HL-60/S4 (cell line): ENCODE measurements around the gene IMMP2L.
"Not testable (repeated sequence)": the region's sequence is repeated elsewhere in the genome, so short reads cannot be mapped to it uniquely, and the experiment has no call there.

Experiments used
- in situ Hi-C: fragments of 300-500 bp; cut with MboI; formaldehyde crosslinking; loops from 2 replicates; pipeline ENCODE4 v1.14.3; 2022; ENCODE audit warnings: low sequenced_read_pairs

IMMP2L gene

DNA sequence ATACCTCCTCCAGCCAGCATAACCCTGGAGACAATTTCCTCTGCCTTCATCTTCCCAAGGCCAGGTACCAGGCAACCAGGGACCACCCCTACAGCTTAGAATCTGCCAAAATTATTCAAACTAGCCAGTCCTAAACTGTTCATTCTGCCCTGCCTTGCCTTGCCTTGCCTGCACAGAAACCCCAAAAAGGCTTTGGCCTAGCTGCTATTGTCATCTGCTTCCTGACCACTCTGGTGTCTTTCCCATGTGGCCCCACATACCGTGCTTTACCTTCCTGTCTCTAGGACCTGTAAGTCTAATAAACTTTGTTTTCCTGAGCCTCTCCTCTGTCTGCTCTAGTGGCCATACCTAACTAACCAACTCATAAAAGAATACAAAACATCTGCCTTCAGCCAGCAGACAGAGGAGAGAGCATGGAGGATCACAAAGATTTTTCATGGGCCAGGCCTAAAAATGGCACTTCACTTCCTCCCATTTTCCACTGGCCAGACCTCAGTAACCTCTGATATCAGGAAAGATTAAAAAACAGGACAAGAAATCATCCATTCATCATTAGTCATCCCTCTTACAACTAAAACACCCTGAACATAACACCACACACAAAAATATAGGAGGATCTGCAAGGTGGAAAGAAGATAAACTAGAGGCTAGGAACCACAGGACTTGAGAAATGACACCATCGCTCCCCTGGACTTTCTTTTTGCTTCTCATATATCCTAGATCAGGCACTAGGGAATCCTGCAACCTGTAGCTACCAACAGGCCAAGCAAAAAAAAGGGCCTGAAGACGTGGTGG, 51.5 kb downstream of the IMMP2L start:
- in situ Hi-C loops = no loop called here

DNA sequence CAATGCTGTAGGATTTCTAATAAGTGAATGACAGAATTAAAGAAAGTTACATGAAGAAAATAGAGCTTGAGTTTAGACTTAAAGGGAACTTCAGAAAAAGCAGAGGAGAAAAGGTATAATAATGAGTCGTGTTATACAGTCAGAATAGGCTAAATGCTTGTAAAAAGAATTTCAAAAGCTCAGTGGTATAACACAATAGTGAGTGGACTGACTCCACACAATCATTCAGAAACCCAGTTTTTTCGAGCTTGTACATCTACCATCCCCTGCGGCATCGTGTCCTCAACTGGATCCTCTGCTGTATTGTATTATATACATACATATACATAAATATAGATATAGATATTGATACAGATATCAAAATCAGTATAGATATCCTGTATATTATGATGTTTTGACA, 52.2 kb downstream of the IMMP2L start:
- in situ Hi-C loops = no loop called here

DNA sequence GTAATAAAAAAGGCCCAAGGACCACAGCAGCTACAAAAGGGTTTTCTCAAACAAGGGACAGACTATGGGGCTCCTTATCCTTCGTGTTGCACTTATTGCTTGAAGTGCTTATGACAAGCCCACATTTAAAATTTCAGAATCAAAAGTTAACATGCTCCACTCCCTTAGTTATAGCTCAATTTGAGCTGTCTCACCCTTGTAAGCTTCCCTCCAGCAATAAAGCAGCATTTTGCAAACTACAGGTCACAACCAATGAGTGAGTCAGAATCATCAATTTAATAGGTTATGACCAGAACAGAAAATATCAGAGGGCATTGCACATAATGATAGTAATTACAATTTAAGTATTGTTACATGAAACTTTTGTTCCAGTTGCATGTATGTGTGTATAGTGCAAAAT, 53.0 kb downstream of the IMMP2L start:
- in situ Hi-C loops = no loop called here

DNA sequence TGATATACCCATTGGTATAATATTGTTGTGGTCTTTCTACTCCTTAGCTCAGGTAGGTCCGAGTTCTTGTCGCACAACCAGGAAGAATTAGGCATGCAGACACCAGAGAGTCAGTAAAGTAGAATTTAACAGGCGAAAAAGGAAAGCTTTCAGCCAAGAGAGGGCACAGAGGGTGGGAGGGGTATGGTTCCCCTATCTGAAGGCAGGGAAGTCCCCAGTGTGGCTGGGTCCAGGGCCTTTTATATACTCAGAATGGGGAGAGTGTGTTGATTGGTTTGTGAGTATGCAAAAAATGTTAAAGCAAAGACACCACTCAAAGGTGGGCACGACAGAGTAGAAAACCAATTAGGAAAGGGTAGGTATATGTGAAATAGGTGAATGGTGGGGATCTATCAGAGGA, 53.9 kb downstream of the IMMP2L start:
- in situ Hi-C loops = no loop called here

- in situ Hi-C loops = not testable (repeated sequence)
These were observed 56.9 kb downstream of the IMMP2L start for GRCh38 chr7:111505422-111505821.

DNA sequence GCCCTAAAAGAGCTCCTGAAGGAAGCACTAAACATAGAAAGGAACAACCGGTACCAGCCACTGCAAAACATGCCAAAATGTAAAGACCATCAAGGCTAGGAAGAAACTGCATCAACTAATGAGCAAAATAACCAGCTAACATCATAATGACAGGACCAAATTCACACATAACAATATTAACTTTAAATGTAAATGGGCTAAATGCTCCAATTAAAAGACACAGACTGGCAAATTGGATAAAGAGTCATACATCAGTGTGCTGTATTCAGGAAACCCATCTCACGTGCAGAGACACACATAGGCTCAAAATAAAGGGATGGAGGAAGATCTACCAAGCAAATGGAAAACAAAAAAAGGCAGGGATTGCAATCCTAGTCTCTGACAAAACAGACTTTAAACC, 60.5 kb downstream of the IMMP2L start:
- in situ Hi-C loops = not testable (repeated sequence)

DNA sequence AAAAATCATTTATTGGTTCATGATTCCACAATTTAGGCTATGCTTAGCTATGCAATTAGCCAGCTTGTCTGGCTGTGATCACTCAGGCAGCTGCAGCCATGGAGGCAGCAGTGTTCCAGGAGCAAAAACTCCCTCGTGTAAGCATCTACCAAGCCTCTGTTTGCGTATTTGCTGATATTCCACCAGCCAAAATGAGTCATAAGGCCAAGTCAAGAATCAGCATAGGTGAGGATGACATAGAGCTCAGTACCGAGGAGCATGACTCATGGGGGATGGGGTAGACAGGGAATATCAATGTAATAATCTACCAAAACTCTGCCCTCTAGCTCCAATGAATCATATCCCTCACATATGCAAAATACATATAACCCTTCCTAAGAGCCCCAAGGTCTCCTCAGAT, 63.3 kb downstream of the IMMP2L start:
- in situ Hi-C loops = no loop called here

DNA sequence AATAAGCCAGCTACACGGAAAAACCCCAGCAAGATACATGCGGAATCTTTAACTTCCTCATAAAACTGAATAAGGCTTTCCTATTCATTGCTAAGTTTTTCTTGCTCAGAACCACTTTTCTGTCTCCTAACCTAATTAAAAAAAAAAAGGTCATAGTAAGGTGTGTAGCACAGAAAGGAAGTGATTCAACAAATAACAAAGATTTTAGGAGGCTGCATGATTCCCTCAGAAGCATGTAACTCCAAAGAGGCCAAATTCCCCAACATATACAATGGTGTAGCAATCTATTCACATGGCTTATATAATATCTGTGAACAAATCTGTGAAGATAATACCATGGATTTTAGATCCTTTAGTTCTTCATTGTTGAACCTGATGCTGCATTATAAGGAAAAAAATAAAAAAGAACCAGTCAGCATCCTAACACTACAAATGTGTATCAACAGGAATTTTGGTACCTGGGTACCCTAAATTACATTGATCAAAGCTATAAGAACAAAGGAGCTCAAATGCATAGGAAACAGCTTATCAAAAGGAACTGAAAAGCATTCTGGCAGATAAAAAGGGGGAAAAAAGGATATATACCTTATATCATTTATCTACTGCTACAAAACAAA, 63.8 kb downstream of the IMMP2L start:
- in situ Hi-C loops = no loop called here

DNA sequence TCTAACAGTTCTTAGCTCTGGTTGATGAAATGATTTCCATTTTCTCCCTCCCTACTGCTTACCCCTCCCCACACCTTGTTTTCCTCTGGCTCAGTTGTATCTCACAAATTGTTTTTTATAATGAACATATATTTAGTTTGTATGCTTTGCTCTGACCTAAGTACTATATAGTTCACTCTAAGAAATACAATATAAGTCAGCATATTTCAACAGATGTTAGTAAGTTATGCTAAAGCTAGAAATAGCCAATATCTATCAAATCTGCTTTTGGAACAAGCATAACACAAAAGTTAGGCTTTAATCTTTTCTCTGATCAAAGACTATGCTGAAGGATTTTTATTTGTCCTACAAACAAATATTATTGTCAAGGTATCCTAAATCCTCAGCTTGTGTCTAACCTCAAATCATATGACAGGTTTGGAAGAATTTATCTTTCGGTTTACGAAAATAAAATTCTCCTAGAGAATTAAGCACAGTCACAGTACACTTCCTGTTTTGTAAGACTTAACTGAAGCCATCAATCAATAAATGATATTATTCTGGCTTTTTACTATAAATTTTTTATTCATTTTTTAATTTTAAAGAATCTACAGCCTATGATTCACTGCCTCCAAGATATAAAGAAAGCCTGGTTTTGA, 67.0 kb downstream of the IMMP2L start:
- in situ Hi-C loops = no loop called here

DNA sequence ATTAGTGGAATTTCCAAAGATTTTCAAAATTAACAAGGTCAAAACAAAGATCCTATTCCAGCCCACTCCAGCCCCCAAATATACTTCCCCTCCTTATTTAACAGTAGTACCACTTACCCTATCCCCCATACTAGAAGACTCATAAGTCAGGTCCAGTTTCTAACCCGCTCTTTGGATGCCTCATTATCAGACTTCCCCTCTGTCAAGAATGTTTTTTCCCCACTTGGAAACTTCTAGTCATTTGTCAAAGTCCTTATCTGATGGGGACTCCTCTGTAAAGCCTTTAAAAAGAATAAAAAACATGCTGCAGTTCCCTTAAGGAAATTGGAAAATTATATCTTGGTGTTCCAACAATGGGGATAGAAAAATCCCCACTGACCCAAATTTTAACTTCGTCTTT, 70.1 kb downstream of the IMMP2L start:
- in situ Hi-C loops = no loop called here

DNA sequence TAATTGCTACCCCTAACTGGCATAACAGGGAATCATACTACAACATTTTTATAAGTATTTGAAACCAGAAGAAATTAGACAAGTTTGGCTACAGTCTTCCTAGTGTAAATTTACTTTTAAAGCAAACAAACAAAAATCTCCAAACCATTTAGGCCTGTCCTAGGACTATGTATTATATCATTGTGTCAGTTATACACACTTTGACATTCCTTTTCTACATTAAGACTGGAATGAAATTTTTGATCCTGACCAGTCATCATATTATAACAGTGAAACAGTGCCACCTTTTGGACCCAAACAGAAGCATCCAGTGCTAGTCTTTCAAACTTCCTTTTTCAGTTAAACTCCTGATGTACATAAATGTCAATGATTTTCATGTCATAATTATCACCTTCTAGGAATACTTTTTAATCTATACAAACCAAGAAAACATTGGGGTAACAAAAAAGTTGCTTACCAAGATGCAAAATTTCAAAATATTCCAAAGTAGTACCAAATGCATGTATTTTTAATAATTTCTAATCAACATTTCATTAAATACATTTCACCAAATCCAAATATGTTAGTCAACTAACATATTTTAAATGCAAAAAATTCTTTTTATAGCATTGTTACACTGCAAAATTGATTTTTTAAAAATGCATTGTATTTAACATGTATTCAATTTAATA, 75.7 kb downstream of the IMMP2L start:
- in situ Hi-C loops = no loop called here

DNA sequence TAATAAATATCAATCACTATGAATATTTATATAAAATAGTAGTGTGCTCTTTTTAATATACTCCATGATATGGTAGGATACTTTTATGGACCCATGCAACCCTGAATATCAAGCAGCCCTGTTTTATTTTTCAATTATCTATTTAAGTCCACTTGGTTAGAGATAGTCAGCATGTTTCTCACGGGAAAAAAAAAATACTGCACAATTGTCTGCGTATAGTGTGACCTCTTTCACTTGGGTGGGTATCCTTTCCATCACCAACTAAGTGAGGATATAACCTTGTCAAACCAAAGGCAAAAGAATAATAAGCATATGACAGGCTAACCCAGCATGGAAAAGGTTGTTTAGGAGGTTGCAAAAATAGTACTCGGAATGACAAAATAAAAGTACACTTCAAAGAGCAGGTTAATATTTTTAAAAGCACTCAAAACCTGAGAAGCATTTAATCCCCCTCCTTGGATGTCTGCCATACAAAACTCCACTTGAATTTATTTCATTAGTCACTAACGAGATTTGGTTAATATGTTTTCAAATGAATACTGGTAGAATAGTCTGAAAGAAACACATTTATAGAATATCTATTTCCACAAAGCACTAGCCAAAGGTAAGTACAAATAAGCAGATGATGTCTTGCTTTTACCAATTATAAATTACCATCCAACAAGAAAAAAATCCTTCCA, 76.5 kb downstream of the IMMP2L start:
- in situ Hi-C loops = no loop called here

GRCh38 chr7:111483078-111483477, 79.2 kb downstream of the IMMP2L start:
- in situ Hi-C loops = no loop called here

DNA sequence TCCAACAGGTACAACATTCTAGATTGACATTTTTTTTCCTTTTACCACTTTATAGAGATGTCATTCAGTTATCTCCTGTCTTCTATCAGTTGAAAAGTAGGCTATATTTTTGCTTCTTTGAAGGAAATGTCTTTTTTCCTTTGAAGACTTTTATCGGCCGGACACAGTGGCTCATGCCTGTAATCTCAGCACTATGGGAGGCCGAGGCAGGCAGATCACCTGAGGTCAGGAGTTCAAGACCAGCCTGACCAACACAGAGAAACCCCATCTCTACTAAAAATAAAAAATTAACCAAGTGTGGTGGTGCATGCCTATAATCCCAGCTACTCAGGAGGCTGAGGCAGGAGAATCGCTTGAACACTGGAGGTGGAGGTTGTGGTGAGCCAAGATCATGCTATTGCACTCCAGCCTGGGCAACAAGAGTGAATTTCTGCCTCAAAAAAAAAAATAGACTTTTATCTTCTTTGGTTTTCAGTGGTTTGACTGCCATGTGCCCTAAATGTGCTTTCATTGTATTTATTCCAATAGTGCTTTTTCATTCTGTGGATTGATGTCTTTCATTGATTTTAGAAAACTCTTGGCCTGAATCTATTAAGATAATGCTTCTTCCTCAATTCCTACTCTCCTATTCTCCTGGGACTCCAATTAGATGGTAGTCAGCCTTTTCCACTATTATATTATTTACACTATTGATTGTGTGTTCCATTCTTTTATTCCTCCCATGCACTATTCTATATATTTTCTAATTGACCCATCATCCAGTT, 84.6 kb downstream of the IMMP2L start:
- in situ Hi-C loops = no loop called here

- in situ Hi-C loops = no loop called here
These were observed 85.6 kb downstream of the IMMP2L start for GRCh38 chr7:111476586-111477293.

GRCh38 chr7:111475959-111476358, 86.3 kb downstream of the IMMP2L start:
- in situ Hi-C loops = no loop called here

GRCh38 chr7:111475419-111475748, 86.9 kb downstream of the IMMP2L start:
- in situ Hi-C loops = no loop called here

DNA sequence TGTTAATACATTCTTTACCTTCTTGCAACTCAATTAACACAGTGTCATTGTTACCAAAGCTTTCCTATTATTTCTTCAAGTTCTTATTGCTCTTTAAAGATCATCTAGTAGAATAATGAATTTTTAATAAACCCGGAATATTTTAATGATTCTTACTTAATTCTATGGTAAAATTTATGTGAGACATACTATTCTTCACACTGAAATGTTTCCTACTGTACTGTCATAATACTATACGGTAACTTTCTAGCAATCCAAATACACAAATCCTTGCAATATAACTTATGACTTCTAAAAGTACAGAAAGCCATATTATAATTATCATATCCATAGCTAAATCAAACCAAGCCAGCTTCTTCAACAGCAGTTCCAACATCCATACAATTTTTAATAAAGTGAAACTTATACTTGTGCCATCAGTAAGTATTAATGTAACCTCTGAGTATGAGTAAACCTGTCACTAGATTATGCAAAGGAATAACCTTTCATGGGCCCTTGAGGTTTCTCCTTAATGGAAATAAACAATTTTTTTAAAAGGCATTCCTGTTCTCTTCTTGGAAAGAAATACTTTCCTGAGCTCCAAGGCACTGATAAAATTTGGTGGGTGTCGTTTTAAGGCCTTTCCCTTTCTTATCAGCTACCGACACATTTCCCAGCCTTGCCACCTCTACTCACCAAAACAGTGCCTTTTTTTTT, 87.4 kb downstream of the IMMP2L start:
- in situ Hi-C loops = no loop called here

- in situ Hi-C loops = no loop called here
These were observed 88.7 kb downstream of the IMMP2L start for GRCh38 chr7:111473449-111474198.
